ENCODE results near the gene CLCF1. TPM values are rescaled to one million over a fixed set of nuclear protein-coding genes. Genes with fewer than 3 reads are reported as not detected.

CLCF1 gene
- total and polyA plus RNA-seq, 2 of the 13 experiments (the other 11 are each of a cell fraction or from before 2014, with no cell fraction given) = 0.49 to 0.78 TPM

DNA sequence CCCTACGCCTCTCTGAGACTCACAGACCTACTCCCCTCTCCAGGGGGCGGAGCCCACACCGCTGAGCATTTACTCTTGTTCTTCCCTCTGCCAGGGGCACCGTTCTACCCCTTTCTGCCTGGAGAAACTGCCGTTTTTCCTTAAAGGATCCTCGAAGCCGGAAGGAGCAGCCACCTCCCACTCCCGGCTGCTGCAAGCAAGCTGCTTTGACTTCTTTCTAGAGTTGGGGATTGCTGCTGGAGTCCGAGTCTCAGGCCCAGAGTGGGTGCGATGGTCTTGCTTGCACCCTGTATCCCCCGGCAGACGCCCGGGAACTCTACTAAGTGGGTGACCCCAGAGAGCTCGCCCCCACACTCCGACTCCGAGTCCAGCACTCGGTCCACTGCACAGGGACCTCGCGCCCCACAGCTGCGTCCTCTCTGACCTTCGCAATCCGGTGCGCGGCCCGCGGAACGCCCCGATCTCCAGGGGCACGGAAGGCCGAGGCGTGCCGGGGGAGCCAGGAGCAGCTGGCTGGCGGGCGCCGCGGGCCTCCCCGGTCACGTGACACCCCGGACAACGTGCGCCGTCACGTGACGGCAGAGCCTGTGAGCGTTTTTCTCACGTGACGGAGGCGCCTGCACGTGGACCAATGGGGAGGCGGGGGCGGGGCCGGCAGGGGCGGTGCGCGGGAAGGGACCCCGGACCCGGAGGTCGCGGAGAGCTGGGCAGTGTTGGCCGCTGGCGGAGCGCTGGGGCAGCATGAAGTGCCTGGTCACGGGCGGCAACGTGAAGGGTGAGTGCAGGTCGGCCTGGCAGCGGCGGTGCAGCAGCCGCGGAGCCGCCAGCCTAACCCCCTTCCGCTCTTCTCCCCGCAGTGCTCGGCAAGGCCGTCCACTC is 18.1 kb upstream of the CLCF1 start, which contains the start of gene RAD9A (continued):
- no peak for TF ChIP-seq ZSCAN20 (CRISPR knock-in tag; IDR thresholded peaks at IDR 0.05; ENCODE audit: borderline replicate concordance)
- peak; percentile 95 for TF ChIP-seq ARHGAP35 (CRISPR knock-in tag; IDR thresholded peaks at IDR 0.05; ENCODE audit: borderline replicate concordance)
- TF ChIP-seq SP4 (CRISPR knock-in tag; IDR thresholded peaks at IDR 0.05) = peak; percentile 96
- TF ChIP-seq DMAP1 (CRISPR knock-in tag; IDR thresholded peaks at IDR 0.05) = peak; percentile 92; the same call in 1 of the 2 replicates
- TF ChIP-seq, protein P1, sequence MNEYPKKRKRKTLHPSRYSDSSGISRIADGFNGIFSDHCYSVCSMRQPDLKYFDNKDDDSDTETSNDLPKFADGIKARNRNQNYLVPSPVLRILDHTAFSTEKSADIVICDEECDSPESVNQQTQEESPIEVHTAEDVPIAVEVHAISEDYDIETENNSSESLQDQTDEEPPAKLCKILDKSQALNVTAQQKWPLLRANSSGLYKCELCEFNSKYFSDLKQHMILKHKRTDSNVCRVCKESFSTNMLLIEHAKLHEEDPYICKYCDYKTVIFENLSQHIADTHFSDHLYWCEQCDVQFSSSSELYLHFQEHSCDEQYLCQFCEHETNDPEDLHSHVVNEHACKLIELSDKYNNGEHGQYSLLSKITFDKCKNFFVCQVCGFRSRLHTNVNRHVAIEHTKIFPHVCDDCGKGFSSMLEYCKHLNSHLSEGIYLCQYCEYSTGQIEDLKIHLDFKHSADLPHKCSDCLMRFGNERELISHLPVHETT (CRISPR knock-in tag; conservative IDR thresholded peaks at IDR 0.05) = peak; percentile 57; the same call in 1 of the 2 replicates
- 0 out of 2 replicates have a peak, but pooled peaks have one; percentile 34 for TF ChIP-seq ZNF672 (CRISPR knock-in tag; IDR thresholded peaks at IDR 0.05)
- no peak for TF ChIP-seq PHB2 (IDR thresholded peaks at IDR 0.05; ENCODE audit: partially characterized antibody)
- peak; percentile 53 for TF ChIP-seq TEAD3 (CRISPR knock-in tag; optimal IDR thresholded peaks at IDR 0.05; ENCODE audit: borderline replicate concordance)
- peak; percentile 60 for TF ChIP-seq GMEB2 (CRISPR knock-in tag; IDR thresholded peaks at IDR 0.05; ENCODE audit: low read depth)
- no peak for TF ChIP-seq SMARCC2 (IDR thresholded peaks at IDR 0.05)
- peak; percentile 92 for TF ChIP-seq NFYB (CRISPR knock-in tag; IDR thresholded peaks at IDR 0.05)
- TF ChIP-seq ZNF251 (CRISPR knock-in tag; IDR thresholded peaks at IDR 0.05) = no peak
- peak; percentile 62; the same call in 1 of the 2 replicates for TF ChIP-seq ZNF768 (CRISPR knock-in tag; IDR thresholded peaks at IDR 0.05)
- peak; percentile 62 for TF ChIP-seq SP2 (CRISPR knock-in tag; IDR thresholded peaks at IDR 0.05)
- TF ChIP-seq, protein P2, sequence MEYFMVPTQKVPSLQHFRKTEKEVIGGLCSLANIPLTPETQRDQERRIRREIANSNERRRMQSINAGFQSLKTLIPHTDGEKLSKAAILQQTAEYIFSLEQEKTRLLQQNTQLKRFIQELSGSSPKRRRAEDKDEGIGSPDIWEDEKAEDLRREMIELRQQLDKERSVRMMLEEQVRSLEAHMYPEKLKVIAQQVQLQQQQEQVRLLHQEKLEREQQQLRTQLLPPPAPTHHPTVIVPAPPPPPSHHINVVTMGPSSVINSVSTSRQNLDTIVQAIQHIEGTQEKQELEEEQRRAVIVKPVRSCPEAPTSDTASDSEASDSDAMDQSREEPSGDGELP (IDR thresholded peaks at IDR 0.05; ENCODE audit: borderline replicate concordance, low read depth) = peak; percentile 92
- peak; percentile 72 for TF ChIP-seq ZNF574 (CRISPR knock-in tag; IDR thresholded peaks at IDR 0.05)
- no peak for TF ChIP-seq PRPF4 (IDR thresholded peaks at IDR 0.05; ENCODE audit: low read depth, low read length, poor library complexity, severe bottlenecking)
- TF ChIP-seq SP140L (CRISPR knock-in tag; IDR thresholded peaks at IDR 0.05; ENCODE audit: borderline replicate concordance) = no peak

Measured in HepG2 (cell line).